ENCODE measurements around the gene PXDN. TPM values are rescaled to one million over a fixed set of nuclear protein-coding genes. Genes with fewer than 3 reads are reported as not detected.

PXDN gene
- total RNA-seq, 1 experiment from 2014 or later: 146 TPM

- POLR2A ChIA-PET: no interaction called here
- no peak for ATAC-seq
These were observed 112.3 kb downstream of the PXDN start for GRCh38 chr2:1632002-1632348.

GRCh38 chr2:1631292-1632001, 112.9 kb downstream of the PXDN start:
- Mint-ChIP-seq H3K4me1 (peaks cover 21% of the 10 kb centered on the region), H3K27ac (peak overlapping the region; percentile 63), H3K27me3 (ENCODE audit: low read depth) (no peaks in the 10 kb centered on the region), H3K4me3 (no peak overlapping the region), H3K9me3 (peaks cover 20% of the 10 kb centered on the region), H3K36me3 (peaks cover 72% of the 10 kb centered on the region)
- ATAC-seq: no peak
- no peak for DNase-seq (ENCODE audit: low spot score)
- no peak for TF ChIP-seq NFYB (CRISPR knock-in tag; conservative IDR thresholded peaks at IDR 0.05; ENCODE audit: low read depth)
- no peak for TF ChIP-seq NFATC4 (CRISPR knock-in tag; IDR thresholded peaks at IDR 0.05)
- TF ChIP-seq MYBL2 (CRISPR knock-in tag; IDR thresholded peaks at IDR 0.05): no peak
- POLR2A ChIA-PET: no interaction called here
- CTCF ChIA-PET: interaction anchor here (1.0 to 1.5 kb wide), 2 partner anchors 119 to 138 kb away, joined by 4 to 6 read pairs; no protein-coding TSS in a partner anchor

More at GRCh38 chr2:1632002-1632348, 112.3 kb downstream of the PXDN start:
- Mint-ChIP-seq H3K36me3 (peaks cover 74% of the 10 kb centered on the region), H3K27me3 (ENCODE audit: low read depth) (no peaks in the 10 kb centered on the region), H3K27ac (peak overlapping the region; percentile 38), H3K9me3 (peaks cover 19% of the 10 kb centered on the region), H3K4me1 (peaks cover 16% of the 10 kb centered on the region), H3K4me3 (no peak overlapping the region)
- TF ChIP-seq FOXP1 (CRISPR knock-in tag; IDR thresholded peaks at IDR 0.05; ENCODE audit: borderline replicate concordance) (no peak), MXD4 (CRISPR knock-in tag; IDR thresholded peaks at IDR 0.05; ENCODE audit: borderline replicate concordance) (no peak), GRHL2 (CRISPR knock-in tag; IDR thresholded peaks at IDR 0.05; ENCODE audit: insufficient replicate concordance, severe bottlenecking) (no peak)
- no peak for DNase-seq (ENCODE audit: low spot score)
- CTCF ChIA-PET: interaction anchor here (1.0 to 1.5 kb wide), 2 partner anchors 119 to 137 kb away, joined by 4 to 6 read pairs; no protein-coding TSS in a partner anchor

- H3K36me3 Mint-ChIP-seq: peaks cover 50% of the 10 kb centered on the region
- DNase-seq (ENCODE audit: low spot score): no peak
- no peak overlapping the region for H3K4me3 Mint-ChIP-seq
- peaks cover 20% of the 10 kb centered on the region for H3K9me3 Mint-ChIP-seq
- no peaks in the 10 kb centered on the region for H3K27me3 Mint-ChIP-seq (ENCODE audit: low read depth)
- ChIA-PET CTCF (interaction anchor here (1.2 kb wide), 1 partner anchor 39 kb away, joined by 3 read pairs; no protein-coding TSS in a partner anchor), POLR2A (no interaction called here)
- ATAC-seq: no peak
- H3K4me1 Mint-ChIP-seq: peaks cover 37% of the 10 kb centered on the region
- peak overlapping the region; percentile 69; the same call in 1 of the 2 replicates for H3K27ac Mint-ChIP-seq
- TF ChIP-seq SP1 (CRISPR knock-in tag; conservative IDR thresholded peaks at IDR 0.05) (no peak), ZNF263 (CRISPR knock-in tag; IDR thresholded peaks at IDR 0.05; ENCODE audit: low read depth) (no peak), E2F5 (CRISPR knock-in tag; IDR thresholded peaks at IDR 0.05) (no peak), E2F4 (CRISPR knock-in tag; IDR thresholded peaks at IDR 0.05; ENCODE audit: borderline replicate concordance, low read depth) (no peak), NFYB (CRISPR knock-in tag; conservative IDR thresholded peaks at IDR 0.05; ENCODE audit: low read depth) (no peak), USF1 (CRISPR knock-in tag; IDR thresholded peaks at IDR 0.05) (no peak), SOX15 (CRISPR knock-in tag; IDR thresholded peaks at IDR 0.05) (no peak), ZNF232 (CRISPR knock-in tag; IDR thresholded peaks at IDR 0.05) (no peak), ERG (CRISPR knock-in tag; IDR thresholded peaks at IDR 0.05) (no peak), OVOL2 (CRISPR knock-in tag; IDR thresholded peaks at IDR 0.05; ENCODE audit: borderline replicate concordance) (no peak), ZBTB43 (CRISPR knock-in tag; IDR thresholded peaks at IDR 0.05) (no peak), IRF2 (CRISPR knock-in tag; IDR thresholded peaks at IDR 0.05; ENCODE audit: borderline replicate concordance, low read depth) (no peak), EMX1 (CRISPR knock-in tag; IDR thresholded peaks at IDR 0.05) (no peak), MLX (CRISPR knock-in tag; IDR thresholded peaks at IDR 0.05) (no peak), ZSCAN18 (CRISPR knock-in tag; IDR thresholded peaks at IDR 0.05) (no peak)
These were observed 115.4 kb downstream of the PXDN start for GRCh38 chr2:1628893-1629292.
